Panc1 (cell line): ENCODE data around the gene MLLT3. TPM values are rescaled to one million over a fixed set of nuclear protein-coding genes. Genes with fewer than 3 reads are reported as not detected.

Experiments
- ATAC-seq: fragments of 200-7000 bp; cut with Tn5 transposase; 2 replicates; pipeline ENCODE4 v1.9.1; 2020; ENCODE audit warnings: mild to moderate bottlenecking, moderate library complexity
- BruUV-seq: library from RNA; stranded (reverse); fragments of 400-500 nt; replicated peaks from 2 replicates; lab custom pipeline; 2021; lab: Mats Ljungman, UMichigan
- CTCF ChIA-PET: fragments of 300-600 bp; sonication (Branson Sonifier 250); formaldehyde crosslinking; loops from one replicate; lab custom pipeline; 2022; ENCODE audit warnings: antibody characterized with exemption; lab: Charles Lee
- POLR2A ChIA-PET: fragments of 300-600 bp; sonication (Branson Sonifier 250); formaldehyde crosslinking; loops from one replicate; lab custom pipeline; 2022; ENCODE audit warnings: antibody characterized with exemption; lab: Charles Lee
- DNase-seq: peaks from one replicate; pipeline ENCODE4 v3.0.0-alpha.2; 2010; ENCODE audit warnings: low read depth, low spot score
- H3K27ac ChIP-seq: 2 replicates; pipeline ENCODE4 v1.5.1; 2011; ENCODE audit warnings: mild to moderate bottlenecking, low read length, inconsistent platforms
- H3K27me3 ChIP-seq: fragments of 200-500 bp; sonication (Bioruptor generic); 2 replicates; pipeline ENCODE4 v1.6.0; 2014; ENCODE audit warnings: low read length, inconsistent platforms; ENCODE audit not compliant: control insufficient read depth, insufficient read depth
- H3K36me3 ChIP-seq: fragments of 200-500 bp; sonication (Bioruptor generic); 2 replicates; pipeline ENCODE4 v1.5.1; 2014; ENCODE audit warnings: inconsistent platforms, mild to moderate bottlenecking, low read length, moderate library complexity; ENCODE audit not compliant: control insufficient read depth, insufficient read depth
- H3K4me1 ChIP-seq: 2 replicates; pipeline ENCODE4 v1.5.1; 2011; ENCODE audit warnings: inconsistent platforms, mild to moderate bottlenecking, low read length, moderate library complexity; ENCODE audit not compliant: control insufficient read depth, insufficient read depth
- H3K4me3 ChIP-seq, 2 experiments: 2 replicates each; pipeline ENCODE4 v1.5.1; 2011 to 2012; ENCODE audit warnings: low read depth in 2 of 2, low read length in 2 of 2, mild to moderate bottlenecking in 2 of 2, inconsistent platforms in 1 of 2, moderate library complexity in 1 of 2
- H3K9me3 ChIP-seq: fragments of 200-500 bp; sonication (Bioruptor generic); 2 replicates; pipeline ENCODE4 v1.5.1; 2014; ENCODE audit warnings: low read depth, mild to moderate bottlenecking, inconsistent platforms, low read length, moderate library complexity; ENCODE audit not compliant: control insufficient read depth, insufficient read depth
- POLR2AphosphoS5 ChIP-seq: IDR thresholded peaks from 2 replicates; pipeline ENCODE4 v1.6.1; 2012; ENCODE audit warnings: mild to moderate bottlenecking, low read depth, low read length, moderate library complexity
- SIN3A ChIP-seq: IDR thresholded peaks from 2 replicates; pipeline ENCODE4 v1.6.1; 2012; ENCODE audit warnings: low read depth, mild to moderate bottlenecking, low read length, moderate library complexity, borderline replicate concordance; ENCODE audit not compliant: insufficient read depth
- TCF7L2 ChIP-seq: IDR thresholded peaks from 2 replicates; pipeline ENCODE4 v1.6.1; 2011; ENCODE audit warnings: mild to moderate bottlenecking, low read depth, low read length, inconsistent platforms
- in situ Hi-C: cut with HindIII; loops from 2 replicates; pipeline ENCODE4 v1.10.0; 2016; ENCODE audit warnings: low sequenced_read_pairs, low pct_unique_long_range_greater_than_20kb
- intact Hi-C: fragments of 100-400 bp; cut with micrococcal nuclease; formaldehyde crosslinking; loops from one replicate; pipeline ENCODE4 v1.10.0; 2022; ENCODE audit not compliant: unreplicated experiment
- total RNA-seq: library from RNA; stranded (reverse); gene quantifications from one replicate; pipeline ENCODE4 v1.2.1, GENCODE V29; 2021; ENCODE audit not compliant: unreplicated experiment
- TF ChIP-seq, protein P1 (sequence below), 2 experiments: IDR thresholded peaks; 2 replicates each; pipeline ENCODE4 v1.6.1; 2011 to 2012; ENCODE audit warnings: low read depth in 2 of 2, control low read depth in 1 of 2, low read length in 1 of 2, mild to moderate bottlenecking in 1 of 2, moderate library complexity in 1 of 2; ENCODE audit not compliant: insufficient read depth in 1 of 2
- TF ChIP-seq, protein P2 (sequence below): fragments of 450-650 bp; IDR thresholded peaks from 2 replicates; pipeline ENCODE4 v1.5.1; 2017; ENCODE audit warnings: mild to moderate bottlenecking

Gene MLLT3
- total RNA-seq, 1 experiment from 2014 or later, result 0.49 TPM

DNA sequence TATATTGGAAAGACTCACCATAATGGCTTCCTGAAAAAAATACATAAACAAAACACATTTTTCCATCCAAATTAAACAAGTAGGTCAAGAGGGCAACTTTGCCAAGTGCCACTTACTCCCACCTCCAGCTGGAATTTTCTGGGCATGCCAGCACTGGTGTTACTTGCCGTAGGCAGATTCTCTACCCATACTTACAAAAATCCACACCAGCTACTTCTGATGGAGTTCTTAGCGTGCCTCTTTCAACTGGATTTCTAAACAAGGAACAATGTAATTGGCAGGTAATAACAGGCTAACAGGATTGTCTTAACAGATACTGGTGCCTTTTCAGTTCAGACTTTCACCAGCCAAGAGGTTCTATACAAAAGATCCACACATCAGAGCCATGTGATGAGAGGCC, 301.4 kb downstream of the MLLT3 start:
- ATAC-seq (no peak), DNase-seq (no peak)
- Histone ChIP-seq H3K4me1 (no peaks in the 10 kb centered on the region), H3K4me3 (no peak overlapping the region), H3K9me3 (no peaks in the 10 kb centered on the region), H3K27ac (no peak overlapping the region), H3K27me3 (no peaks in the 10 kb centered on the region), H3K36me3 (no peaks in the 10 kb centered on the region)
- CTCF ChIA-PET, result no interaction called here
- no TSS peak for BruUV-seq
- TF ChIP-seq SIN3A, result no peak
- TF ChIP-seq, protein P1, sequence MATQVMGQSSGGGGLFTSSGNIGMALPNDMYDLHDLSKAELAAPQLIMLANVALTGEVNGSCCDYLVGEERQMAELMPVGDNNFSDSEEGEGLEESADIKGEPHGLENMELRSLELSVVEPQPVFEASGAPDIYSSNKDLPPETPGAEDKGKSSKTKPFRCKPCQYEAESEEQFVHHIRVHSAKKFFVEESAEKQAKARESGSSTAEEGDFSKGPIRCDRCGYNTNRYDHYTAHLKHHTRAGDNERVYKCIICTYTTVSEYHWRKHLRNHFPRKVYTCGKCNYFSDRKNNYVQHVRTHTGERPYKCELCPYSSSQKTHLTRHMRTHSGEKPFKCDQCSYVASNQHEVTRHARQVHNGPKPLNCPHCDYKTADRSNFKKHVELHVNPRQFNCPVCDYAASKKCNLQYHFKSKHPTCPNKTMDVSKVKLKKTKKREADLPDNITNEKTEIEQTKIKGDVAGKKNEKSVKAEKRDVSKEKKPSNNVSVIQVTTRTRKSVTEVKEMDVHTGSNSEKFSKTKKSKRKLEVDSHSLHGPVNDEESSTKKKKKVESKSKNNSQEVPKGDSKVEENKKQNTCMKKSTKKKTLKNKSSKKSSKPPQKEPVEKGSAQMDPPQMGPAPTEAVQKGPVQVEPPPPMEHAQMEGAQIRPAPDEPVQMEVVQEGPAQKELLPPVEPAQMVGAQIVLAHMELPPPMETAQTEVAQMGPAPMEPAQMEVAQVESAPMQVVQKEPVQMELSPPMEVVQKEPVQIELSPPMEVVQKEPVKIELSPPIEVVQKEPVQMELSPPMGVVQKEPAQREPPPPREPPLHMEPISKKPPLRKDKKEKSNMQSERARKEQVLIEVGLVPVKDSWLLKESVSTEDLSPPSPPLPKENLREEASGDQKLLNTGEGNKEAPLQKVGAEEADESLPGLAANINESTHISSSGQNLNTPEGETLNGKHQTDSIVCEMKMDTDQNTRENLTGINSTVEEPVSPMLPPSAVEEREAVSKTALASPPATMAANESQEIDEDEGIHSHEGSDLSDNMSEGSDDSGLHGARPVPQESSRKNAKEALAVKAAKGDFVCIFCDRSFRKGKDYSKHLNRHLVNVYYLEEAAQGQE (IDR thresholded peaks at IDR 0.05; ENCODE audit: insufficient read depth in 1 of 2, low read depth in 2 of 2, low read length in 1 of 2), result no peak
- TF ChIP-seq, protein P2, sequence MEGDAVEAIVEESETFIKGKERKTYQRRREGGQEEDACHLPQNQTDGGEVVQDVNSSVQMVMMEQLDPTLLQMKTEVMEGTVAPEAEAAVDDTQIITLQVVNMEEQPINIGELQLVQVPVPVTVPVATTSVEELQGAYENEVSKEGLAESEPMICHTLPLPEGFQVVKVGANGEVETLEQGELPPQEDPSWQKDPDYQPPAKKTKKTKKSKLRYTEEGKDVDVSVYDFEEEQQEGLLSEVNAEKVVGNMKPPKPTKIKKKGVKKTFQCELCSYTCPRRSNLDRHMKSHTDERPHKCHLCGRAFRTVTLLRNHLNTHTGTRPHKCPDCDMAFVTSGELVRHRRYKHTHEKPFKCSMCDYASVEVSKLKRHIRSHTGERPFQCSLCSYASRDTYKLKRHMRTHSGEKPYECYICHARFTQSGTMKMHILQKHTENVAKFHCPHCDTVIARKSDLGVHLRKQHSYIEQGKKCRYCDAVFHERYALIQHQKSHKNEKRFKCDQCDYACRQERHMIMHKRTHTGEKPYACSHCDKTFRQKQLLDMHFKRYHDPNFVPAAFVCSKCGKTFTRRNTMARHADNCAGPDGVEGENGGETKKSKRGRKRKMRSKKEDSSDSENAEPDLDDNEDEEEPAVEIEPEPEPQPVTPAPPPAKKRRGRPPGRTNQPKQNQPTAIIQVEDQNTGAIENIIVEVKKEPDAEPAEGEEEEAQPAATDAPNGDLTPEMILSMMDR, result no peak
- in situ Hi-C loops (no loop called here), intact Hi-C loops (no loop called here)
- POLR2A ChIA-PET, result no interaction called here

DNA sequence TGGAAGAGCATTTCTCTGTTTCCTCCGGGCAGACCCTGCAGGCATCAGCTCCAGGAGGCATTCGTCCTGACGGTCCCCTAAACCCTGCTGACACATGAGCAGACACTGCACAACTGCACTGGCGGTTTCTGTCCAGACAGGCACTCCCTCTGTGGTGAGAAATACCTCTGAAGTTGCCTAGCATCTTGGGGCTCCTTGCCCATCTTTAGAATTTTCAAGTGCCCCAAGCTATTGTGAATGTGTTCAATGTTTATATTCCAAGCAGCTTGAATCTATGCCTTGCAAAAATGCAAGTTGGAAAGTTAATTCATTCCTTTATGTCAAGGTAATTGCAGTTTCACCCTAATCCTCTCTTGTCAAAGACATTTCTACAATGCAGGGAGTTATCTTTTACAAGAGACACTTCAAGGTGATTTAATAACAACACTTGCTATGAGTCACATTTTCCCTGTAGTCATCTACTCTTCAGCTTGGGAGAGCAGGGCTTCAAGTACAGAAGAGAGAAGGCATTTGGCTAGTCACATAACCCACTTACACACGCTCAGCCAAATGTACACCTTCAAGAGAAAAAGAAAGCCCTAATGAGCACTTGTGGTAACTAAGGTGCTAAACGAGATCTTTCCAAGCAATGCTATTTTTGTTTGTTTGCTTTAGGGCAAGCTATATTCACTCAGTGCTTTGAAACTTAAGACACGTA, 302.5 kb downstream of the MLLT3 start:
- no TSS peak for BruUV-seq

More for the DNA sequence above, 302.5 kb downstream of the MLLT3 start:
- no peaks in the 10 kb centered on the region for H3K4me1 ChIP-seq
- in situ Hi-C loops, result no loop called here
- CTCF ChIA-PET, result no interaction called here
- TF ChIP-seq SIN3A, result no peak
- TF ChIP-seq TCF7L2, result no peak
- TF ChIP-seq, protein P2, result no peak
- TF ChIP-seq POLR2AphosphoS5, result no peak
- TF ChIP-seq, protein P1 (IDR thresholded peaks at IDR 0.05; ENCODE audit: insufficient read depth in 1 of 2, low read depth in 2 of 2, low read length in 1 of 2), result no peak
- H3K27ac ChIP-seq, result no peak overlapping the region
- intact Hi-C loops, result no loop called here
- H3K36me3 ChIP-seq, result no peaks in the 10 kb centered on the region
- POLR2A ChIA-PET, result no interaction called here
- no peak overlapping the region for H3K4me3 ChIP-seq
- DNase-seq (no peak), ATAC-seq (no peak)
- no peaks in the 10 kb centered on the region for H3K27me3 ChIP-seq
- H3K9me3 ChIP-seq, result no peaks in the 10 kb centered on the region
